NCI-H524 treated with DMSO at 0.1 percent for 48 hours (cell line): Measurements from ENCODE around the gene NOTCH2.
"Not testable (repeated sequence)": the region's sequence is repeated elsewhere in the genome, so short reads cannot be mapped to it uniquely, and the experiment has no call there.

Source experiments
- DNase-seq: peaks from one replicate; lab custom pipeline; 2025; lab: John Stamatoyannopoulos, UW

The NOTCH2 gene

GRCh38 chr1:120068683-120069066 lies 787 bp downstream of the NOTCH2 start:
- DNase-seq, result not testable (repeated sequence)

- not testable (repeated sequence) for DNase-seq
Observed at GRCh38 chr1:120048208-120048607, 21.3 kb downstream of the NOTCH2 start.

GRCh38 chr1:120041771-120042170 lies 27.7 kb downstream of the NOTCH2 start:
- DNase-seq, result not testable (repeated sequence)

- DNase-seq, result not testable (repeated sequence)
Observed at GRCh38 chr1:120032253-120032652, 37.2 kb downstream of the NOTCH2 start.

GRCh38 chr1:120023791-120024190 lies 45.7 kb downstream of the NOTCH2 start:
- not testable (repeated sequence) for DNase-seq

GRCh38 chr1:120014978-120015377 lies 54.5 kb downstream of the NOTCH2 start:
- DNase-seq, result not testable (repeated sequence)

- DNase-seq, result not testable (repeated sequence)
Observed at GRCh38 chr1:120008320-120008719, 61.1 kb downstream of the NOTCH2 start.

- DNase-seq, result not testable (repeated sequence)
Observed at GRCh38 chr1:120007850-120008249, 61.6 kb downstream of the NOTCH2 start.

- not testable (repeated sequence) for DNase-seq
Observed at GRCh38 chr1:120001035-120001434, 68.4 kb downstream of the NOTCH2 start.

- DNase-seq, result not testable (repeated sequence)
Observed at GRCh38 chr1:119996731-119997312, 72.6 kb downstream of the NOTCH2 start.

- not testable (repeated sequence) for DNase-seq
Observed at GRCh38 chr1:119995975-119996374, 73.5 kb downstream of the NOTCH2 start.

- no peak for DNase-seq
Observed at GRCh38 chr1:119988306-119989062, 81.0 kb downstream of the NOTCH2 start.

- no peak for DNase-seq
Observed at GRCh38 chr1:119987686-119988085, 81.8 kb downstream of the NOTCH2 start.

GRCh38 chr1:119987112-119987511 lies 82.3 kb downstream of the NOTCH2 start:
- DNase-seq, result no peak

- no peak for DNase-seq
Observed at GRCh38 chr1:119986007-119986497, 83.4 kb downstream of the NOTCH2 start.

GRCh38 chr1:119984771-119985170 lies 84.7 kb downstream of the NOTCH2 start:
- DNase-seq, result no peak

- no peak for DNase-seq
Observed at GRCh38 chr1:119981986-119982815, 87.3 kb downstream of the NOTCH2 start.

GRCh38 chr1:119981496-119981895 lies 88.0 kb downstream of the NOTCH2 start:
- DNase-seq, result no peak

GRCh38 chr1:119978018-119978505 lies 91.4 kb downstream of the NOTCH2 start:
- DNase-seq, result no peak

- not testable (repeated sequence) for DNase-seq
Observed at GRCh38 chr1:119977113-119977736, 92.2 kb downstream of the NOTCH2 start.

- not testable (repeated sequence) for DNase-seq
Observed at GRCh38 chr1:119975582-119976254, 93.7 kb downstream of the NOTCH2 start.
